GM10266 (cell line): Measurements from ENCODE around the gene CDV3.
A peak's percentile ranks its signal among the peaks of the same experiment; 100 is the strongest.

Experiments used
- DNase-seq: peaks from one replicate; pipeline ENCODE4 v3.0.0; 2012; ENCODE audit errors: extremely low spot score
- TF ChIP-seq, protein P1 (sequence below): IDR thresholded peaks from 2 replicates; pipeline ENCODE4 v1.5.1; 2012; ENCODE audit warnings: mild to moderate bottlenecking, low read depth; ENCODE audit not compliant: control insufficient read depth, insufficient read depth; ENCODE audit errors: missing control alignments

The CDV3 gene

GRCh38 chr3:133570139-133570936 is 3.1 kb upstream of the CDV3 start:
- DNase-seq: no peak
- TF ChIP-seq, protein P1, sequence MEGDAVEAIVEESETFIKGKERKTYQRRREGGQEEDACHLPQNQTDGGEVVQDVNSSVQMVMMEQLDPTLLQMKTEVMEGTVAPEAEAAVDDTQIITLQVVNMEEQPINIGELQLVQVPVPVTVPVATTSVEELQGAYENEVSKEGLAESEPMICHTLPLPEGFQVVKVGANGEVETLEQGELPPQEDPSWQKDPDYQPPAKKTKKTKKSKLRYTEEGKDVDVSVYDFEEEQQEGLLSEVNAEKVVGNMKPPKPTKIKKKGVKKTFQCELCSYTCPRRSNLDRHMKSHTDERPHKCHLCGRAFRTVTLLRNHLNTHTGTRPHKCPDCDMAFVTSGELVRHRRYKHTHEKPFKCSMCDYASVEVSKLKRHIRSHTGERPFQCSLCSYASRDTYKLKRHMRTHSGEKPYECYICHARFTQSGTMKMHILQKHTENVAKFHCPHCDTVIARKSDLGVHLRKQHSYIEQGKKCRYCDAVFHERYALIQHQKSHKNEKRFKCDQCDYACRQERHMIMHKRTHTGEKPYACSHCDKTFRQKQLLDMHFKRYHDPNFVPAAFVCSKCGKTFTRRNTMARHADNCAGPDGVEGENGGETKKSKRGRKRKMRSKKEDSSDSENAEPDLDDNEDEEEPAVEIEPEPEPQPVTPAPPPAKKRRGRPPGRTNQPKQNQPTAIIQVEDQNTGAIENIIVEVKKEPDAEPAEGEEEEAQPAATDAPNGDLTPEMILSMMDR: no peak

GRCh38 chr3:133570937-133571320 is 2.6 kb upstream of the CDV3 start:
- no peak for DNase-seq
- TF ChIP-seq, protein P1: no peak

GRCh38 chr3:133572158-133573053 is 1.1 kb upstream of the CDV3 start:
- TF ChIP-seq, protein P1: no peak
- peak; percentile 49 for DNase-seq

- DNase-seq: peak; percentile 94
- TF ChIP-seq, protein P1: no peak
These were observed 345 bp upstream of the CDV3 start for GRCh38 chr3:133573054-133573628.

DNA sequence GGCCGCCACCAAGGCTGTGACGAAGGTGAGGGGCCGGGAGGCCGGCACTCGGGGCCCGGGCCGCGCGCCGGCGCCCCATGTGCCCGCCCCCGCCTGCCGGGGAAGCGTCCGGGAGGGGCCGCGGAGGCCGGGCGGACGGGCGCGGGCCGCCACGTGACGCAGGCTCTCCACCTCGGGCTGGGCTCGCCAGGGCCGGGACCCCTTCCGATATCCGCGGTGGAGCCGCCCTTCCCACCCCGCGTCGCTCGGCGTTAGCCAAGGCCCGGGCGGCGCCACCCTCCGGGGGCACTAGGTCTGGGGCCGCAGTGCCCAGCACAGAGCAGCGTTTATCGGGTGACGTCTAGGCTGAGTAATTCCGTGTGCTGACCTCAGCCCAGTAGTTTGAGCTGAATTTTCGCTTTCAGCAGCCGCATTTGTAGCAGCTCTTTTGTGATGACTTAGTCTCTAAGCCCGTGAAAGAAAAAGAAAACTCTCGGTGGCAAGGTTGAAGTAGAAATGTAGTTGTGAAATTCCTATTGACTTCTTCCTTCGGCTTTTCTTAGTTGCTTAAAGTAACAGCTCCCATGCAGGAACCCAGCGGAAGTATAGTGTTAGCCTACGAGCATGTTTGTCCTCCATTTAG is 885 bp downstream of the CDV3 start:
- peak; percentile 78 for DNase-seq
- TF ChIP-seq, protein P1: no peak

- DNase-seq: no peak
- TF ChIP-seq, protein P1: no peak
These were observed 1.6 kb downstream of the CDV3 start for GRCh38 chr3:133575086-133575485.
